VCaP (cell line): ENCODE measurements around the gene SIAH1.

Experiments used
- H3K27ac ChIP-seq: fragments of 450-650 bp; 2 replicates; pipeline ENCODE4 v1.5.1; 2017
- TF ChIP-seq, protein P1 (sequence below): fragments of 450-650 bp; conservative IDR thresholded peaks from 2 replicates; pipeline ENCODE4 v1.5.1; 2017; ENCODE audit warnings: mild to moderate bottlenecking, moderate library complexity

Gene SIAH1

GRCh38 chr16:48350736-48351135, 34.5 kb downstream of the SIAH1 start:
- TF ChIP-seq, protein P1, sequence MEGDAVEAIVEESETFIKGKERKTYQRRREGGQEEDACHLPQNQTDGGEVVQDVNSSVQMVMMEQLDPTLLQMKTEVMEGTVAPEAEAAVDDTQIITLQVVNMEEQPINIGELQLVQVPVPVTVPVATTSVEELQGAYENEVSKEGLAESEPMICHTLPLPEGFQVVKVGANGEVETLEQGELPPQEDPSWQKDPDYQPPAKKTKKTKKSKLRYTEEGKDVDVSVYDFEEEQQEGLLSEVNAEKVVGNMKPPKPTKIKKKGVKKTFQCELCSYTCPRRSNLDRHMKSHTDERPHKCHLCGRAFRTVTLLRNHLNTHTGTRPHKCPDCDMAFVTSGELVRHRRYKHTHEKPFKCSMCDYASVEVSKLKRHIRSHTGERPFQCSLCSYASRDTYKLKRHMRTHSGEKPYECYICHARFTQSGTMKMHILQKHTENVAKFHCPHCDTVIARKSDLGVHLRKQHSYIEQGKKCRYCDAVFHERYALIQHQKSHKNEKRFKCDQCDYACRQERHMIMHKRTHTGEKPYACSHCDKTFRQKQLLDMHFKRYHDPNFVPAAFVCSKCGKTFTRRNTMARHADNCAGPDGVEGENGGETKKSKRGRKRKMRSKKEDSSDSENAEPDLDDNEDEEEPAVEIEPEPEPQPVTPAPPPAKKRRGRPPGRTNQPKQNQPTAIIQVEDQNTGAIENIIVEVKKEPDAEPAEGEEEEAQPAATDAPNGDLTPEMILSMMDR, result no peak
- H3K27ac ChIP-seq, result no peak overlapping the region

GRCh38 chr16:48347980-48348379, 37.2 kb downstream of the SIAH1 start:
- H3K27ac ChIP-seq, result no peak overlapping the region
- TF ChIP-seq, protein P1, result no peak

- no peak overlapping the region for H3K27ac ChIP-seq
- TF ChIP-seq, protein P1, result no peak
Observed at GRCh38 chr16:48347191-48347865, 37.9 kb downstream of the SIAH1 start.

GRCh38 chr16:48342591-48342990, 42.6 kb downstream of the SIAH1 start:
- TF ChIP-seq, protein P1, result no peak
- no peak overlapping the region for H3K27ac ChIP-seq

GRCh38 chr16:48340054-48340453, 45.2 kb downstream of the SIAH1 start:
- H3K27ac ChIP-seq, result no peak overlapping the region
- TF ChIP-seq, protein P1, result no peak

GRCh38 chr16:48335961-48336360, 49.3 kb downstream of the SIAH1 start:
- H3K27ac ChIP-seq, result no peak overlapping the region
- TF ChIP-seq, protein P1, result no peak

GRCh38 chr16:48334325-48334724, 50.9 kb downstream of the SIAH1 start:
- TF ChIP-seq, protein P1, result no peak
- H3K27ac ChIP-seq, result no peak overlapping the region
